ENCODE results near the gene MAPK8IP1. TPM values are rescaled to one million over a fixed set of nuclear protein-coding genes. Genes with fewer than 3 reads are reported as not detected.
A peak's percentile ranks its signal among the peaks of the same experiment; 100 is the strongest.

The MAPK8IP1 gene
- total RNA-seq, 4 donors from 2014 or later, result 3.2 to 7.4 (median 4.3) TPM

DNA sequence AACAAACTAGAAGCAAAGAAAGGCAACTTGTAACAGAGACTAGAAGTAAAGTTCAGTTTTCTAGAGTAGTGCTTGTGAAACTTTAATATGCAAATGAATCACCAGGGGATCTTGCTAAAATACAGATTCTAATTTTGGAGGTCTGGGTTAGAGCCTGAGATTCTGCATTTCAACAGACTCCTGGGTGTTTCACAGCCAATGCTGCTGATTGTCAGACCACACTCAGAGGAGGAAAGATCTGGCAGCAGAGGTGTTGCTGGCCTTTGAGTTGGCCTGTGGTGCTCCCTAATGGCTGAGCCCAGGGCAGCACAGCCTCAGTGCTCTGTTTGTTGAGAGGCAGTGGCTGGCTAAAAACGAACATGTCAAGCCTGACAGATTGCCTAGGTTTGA lies 32.7 kb upstream of the MAPK8IP1 start:
- ATAC-seq (ENCODE audit: low FRiP score) (no peak), DNase-seq (ENCODE audit: low spot score) (no peak)
- TF ChIP-seq, protein P1, sequence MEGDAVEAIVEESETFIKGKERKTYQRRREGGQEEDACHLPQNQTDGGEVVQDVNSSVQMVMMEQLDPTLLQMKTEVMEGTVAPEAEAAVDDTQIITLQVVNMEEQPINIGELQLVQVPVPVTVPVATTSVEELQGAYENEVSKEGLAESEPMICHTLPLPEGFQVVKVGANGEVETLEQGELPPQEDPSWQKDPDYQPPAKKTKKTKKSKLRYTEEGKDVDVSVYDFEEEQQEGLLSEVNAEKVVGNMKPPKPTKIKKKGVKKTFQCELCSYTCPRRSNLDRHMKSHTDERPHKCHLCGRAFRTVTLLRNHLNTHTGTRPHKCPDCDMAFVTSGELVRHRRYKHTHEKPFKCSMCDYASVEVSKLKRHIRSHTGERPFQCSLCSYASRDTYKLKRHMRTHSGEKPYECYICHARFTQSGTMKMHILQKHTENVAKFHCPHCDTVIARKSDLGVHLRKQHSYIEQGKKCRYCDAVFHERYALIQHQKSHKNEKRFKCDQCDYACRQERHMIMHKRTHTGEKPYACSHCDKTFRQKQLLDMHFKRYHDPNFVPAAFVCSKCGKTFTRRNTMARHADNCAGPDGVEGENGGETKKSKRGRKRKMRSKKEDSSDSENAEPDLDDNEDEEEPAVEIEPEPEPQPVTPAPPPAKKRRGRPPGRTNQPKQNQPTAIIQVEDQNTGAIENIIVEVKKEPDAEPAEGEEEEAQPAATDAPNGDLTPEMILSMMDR (IDR thresholded peaks at IDR 0.05), result no peak

DNA sequence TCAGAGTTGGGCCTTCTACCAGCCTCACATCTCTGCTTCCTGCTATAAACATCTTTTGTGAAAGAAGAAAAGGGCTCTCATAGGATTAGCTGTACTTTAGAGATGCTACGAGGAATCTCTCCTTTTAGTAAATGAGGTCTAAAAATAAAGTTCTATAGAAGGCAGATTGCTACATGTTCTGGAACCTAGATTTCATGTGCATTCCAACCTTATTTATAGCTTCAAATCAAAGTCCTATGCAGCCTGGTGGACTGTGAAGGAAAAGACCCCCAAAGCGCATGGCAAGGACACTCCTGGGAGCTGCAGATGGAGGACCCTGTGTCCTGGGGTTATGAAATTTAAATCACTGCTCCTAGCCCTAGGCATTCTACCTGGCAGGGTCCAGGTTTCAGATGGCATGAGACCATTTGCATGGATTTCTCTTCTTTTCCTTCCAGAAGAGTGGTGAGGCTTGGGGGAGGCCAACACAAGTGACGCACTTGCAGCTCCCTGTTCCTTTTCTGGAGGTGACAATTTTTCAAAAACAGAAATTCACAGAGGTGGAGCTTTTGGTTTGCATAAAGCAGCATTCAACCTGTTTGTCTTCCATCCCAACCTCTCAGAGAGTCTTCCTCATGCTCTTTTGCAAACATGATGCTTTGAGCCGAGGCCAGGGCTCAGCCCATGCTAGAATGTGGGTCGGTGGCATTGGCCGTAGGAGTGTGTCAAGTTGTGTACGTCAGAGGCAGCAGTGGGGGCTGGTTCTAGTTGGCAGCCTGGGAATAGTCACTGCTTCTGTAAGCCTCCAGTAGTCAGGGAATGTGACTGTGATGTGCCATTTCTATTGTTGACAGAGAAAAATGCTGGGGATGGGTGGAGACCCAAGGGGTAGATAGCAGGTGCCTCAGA lies 31.9 kb upstream of the MAPK8IP1 start:
- ATAC-seq (ENCODE audit: low FRiP score), result no peak

DNA sequence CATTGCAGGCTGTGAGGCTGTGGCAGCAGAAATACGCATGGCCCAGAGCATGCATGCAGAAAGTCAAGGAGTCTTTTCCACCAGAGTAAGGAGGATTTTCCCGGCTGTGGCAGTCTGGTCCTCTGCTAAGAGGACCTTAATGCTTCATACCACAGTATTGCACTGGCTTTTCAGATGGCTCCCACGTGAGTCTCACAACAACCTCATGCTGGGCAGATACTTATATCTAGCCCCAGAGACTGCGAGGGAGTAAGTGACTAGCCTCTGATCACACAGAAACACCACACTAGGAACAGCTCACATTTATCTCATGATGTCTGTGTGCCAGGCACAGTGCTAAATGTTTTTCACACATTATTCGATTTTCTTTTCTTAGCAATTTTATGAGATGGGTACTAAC lies 30.1 kb upstream of the MAPK8IP1 start:
- ATAC-seq (ENCODE audit: low FRiP score), result no peak
- TF ChIP-seq, protein P1 (IDR thresholded peaks at IDR 0.05), result no peak
- no peak for DNase-seq (ENCODE audit: low spot score)

More for the DNA sequence above, 31.9 kb upstream of the MAPK8IP1 start:
- DNase-seq (ENCODE audit: low spot score), result no peak
- TF ChIP-seq, protein P1 (IDR thresholded peaks at IDR 0.05), result no peak

DNA sequence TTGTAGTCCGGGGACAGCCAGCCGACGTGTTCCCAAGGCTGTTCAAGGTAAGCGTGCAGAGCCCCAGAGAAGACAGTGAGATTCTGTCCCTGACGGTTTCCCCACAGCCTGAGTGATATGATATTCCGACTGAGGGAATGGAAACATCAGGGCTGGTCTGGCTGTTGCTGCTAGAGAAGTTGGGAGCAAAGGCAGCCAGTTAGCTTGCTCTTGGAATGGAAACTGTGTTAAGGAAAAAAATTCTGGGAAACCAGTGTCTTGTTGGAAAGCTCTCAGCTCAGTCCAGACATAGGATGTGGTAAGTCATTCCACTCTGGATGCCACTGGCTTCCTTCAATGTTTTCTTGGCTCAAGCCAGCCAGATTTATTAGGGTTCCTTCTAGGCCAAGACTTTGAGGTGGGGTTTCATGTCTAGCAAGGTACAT lies 29.4 kb upstream of the MAPK8IP1 start:
- ATAC-seq (ENCODE audit: low FRiP score), result no peak
- no peak for DNase-seq (ENCODE audit: low spot score)

DNA sequence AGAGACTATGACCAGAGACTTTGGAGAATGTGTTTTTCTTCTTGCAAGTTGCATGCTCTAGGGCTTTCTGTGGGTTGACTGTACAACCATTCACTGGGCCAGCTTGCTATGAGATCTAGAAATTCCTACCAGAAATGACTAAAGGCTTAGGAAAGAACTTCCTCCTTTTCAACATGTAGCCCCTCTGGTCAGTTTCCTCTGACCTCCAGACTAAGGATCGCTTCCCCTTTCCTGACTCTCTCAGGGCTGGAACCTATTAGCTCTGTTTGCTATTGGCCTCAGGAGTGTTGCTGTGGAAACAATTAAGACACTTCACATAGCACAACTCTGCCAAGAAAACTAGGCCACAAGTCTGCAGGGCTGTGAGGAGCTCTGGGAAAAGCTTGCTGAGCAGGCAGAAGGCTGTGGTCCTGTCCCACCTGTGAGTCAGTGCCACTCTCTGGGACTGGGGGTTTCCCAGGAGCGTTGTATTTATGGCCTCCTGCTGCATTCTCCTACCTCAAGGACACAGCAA lies 27.4 kb upstream of the MAPK8IP1 start:
- ATAC-seq (ENCODE audit: low FRiP score) (peak; percentile 73), DNase-seq (ENCODE audit: low spot score) (peak; percentile 35)

More for the DNA sequence above, 29.4 kb upstream of the MAPK8IP1 start:
- TF ChIP-seq, protein P1 (IDR thresholded peaks at IDR 0.05), result no peak

DNA sequence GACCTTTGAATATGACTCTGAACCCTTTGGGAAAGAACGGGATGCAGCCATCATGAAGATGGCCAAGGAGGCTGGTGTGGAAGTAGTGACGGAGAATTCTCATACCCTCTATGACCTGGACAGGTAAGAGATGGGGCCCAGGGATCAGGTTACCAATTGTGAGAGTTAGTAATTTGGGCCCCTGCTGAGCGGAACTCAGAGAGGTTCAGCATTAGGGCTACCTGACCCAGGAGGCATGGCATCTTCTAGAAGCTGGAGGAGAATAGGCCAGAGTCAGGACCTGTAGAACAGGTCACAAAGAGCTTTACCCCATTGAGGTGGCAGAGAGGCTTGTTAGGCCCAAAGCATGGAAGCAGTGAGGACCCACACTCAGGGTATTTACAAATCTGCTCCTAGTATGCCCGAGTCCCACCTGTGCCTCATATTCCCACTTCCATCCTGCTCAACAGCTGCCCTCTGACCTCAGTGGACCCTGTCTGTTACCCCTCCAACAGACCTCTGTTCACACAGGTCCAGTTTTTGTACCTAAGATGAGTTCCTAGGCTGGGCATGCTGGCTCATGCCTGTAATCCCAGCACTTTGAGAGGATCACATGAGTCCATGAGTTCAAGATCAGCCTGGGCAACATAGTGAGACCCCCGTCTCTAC lies 26.6 kb upstream of the MAPK8IP1 start:
- TF ChIP-seq, protein P1 (IDR thresholded peaks at IDR 0.05), result no peak
- DNase-seq (ENCODE audit: low spot score) (no peak), ATAC-seq (ENCODE audit: low FRiP score) (no peak)

More for the DNA sequence above, 27.4 kb upstream of the MAPK8IP1 start:
- TF ChIP-seq, protein P1 (IDR thresholded peaks at IDR 0.05), result no peak
